AG10803 (cell line): Measurements from ENCODE around the gene MED27.
A peak's percentile ranks its signal among the peaks of the same experiment; 100 is the strongest.

Experiments used
- DNase-seq: peaks from one replicate; pipeline ENCODE4 v3.0.0; 2010; ENCODE audit warnings: low read depth
- H3K4me3 ChIP-seq: 2 replicates; pipeline ENCODE4 v1.5.1; 2011; ENCODE audit warnings: mild to moderate bottlenecking, low read length, control low read depth
- TF ChIP-seq, protein P1 (sequence below): conservative IDR thresholded peaks from 2 replicates; pipeline ENCODE4 v1.5.1; 2011; ENCODE audit warnings: mild to moderate bottlenecking, low read length, control low read depth, inconsistent platforms

The MED27 gene

GRCh38 chr9:131884222-131884621, 195.4 kb downstream of the MED27 start:
- DNase-seq, result no peak
- H3K4me3 ChIP-seq, result no peak overlapping the region
- TF ChIP-seq, protein P1, sequence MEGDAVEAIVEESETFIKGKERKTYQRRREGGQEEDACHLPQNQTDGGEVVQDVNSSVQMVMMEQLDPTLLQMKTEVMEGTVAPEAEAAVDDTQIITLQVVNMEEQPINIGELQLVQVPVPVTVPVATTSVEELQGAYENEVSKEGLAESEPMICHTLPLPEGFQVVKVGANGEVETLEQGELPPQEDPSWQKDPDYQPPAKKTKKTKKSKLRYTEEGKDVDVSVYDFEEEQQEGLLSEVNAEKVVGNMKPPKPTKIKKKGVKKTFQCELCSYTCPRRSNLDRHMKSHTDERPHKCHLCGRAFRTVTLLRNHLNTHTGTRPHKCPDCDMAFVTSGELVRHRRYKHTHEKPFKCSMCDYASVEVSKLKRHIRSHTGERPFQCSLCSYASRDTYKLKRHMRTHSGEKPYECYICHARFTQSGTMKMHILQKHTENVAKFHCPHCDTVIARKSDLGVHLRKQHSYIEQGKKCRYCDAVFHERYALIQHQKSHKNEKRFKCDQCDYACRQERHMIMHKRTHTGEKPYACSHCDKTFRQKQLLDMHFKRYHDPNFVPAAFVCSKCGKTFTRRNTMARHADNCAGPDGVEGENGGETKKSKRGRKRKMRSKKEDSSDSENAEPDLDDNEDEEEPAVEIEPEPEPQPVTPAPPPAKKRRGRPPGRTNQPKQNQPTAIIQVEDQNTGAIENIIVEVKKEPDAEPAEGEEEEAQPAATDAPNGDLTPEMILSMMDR, result no peak

DNA sequence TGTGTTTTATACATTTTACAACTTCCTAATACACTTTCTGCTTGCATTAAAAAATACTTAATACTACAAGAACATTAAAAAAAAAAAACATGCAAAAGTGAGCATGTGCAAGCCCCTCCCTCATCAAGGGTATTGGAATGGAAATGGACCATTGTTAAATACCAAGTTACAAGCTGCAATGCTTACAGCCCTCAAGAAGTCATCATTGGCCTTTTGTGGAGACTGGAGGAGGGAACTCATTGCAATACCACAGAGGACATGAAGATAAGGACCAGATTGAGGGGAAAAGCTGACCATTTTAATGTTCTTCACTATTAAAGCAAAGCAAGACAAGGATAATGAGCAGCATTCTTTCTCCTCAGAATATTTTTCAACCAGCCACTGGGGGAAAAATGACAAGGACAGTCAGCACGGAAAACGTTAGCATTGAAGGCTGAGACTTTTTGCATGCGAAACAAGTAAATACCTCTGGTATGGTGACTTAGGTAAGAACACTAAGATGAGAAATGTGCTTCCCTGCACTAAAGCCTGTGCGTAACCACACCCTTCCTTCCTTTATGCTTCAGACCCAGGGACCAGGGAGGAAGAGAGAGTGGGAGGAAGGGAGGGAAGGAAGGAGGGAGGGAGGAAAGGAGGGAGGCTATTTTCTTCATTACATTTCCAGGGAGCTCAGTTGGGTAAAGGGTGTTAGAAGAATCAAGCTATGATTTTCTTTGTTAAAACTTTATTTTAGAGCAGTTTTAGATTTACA, 198.7 kb downstream of the MED27 start:
- TF ChIP-seq, protein P1, result no peak
- DNase-seq, result no peak
- no peak overlapping the region for H3K4me3 ChIP-seq

GRCh38 chr9:131879911-131880290, 199.8 kb downstream of the MED27 start:
- TF ChIP-seq, protein P1, result no peak
- no peak overlapping the region for H3K4me3 ChIP-seq
- DNase-seq, result no peak

- TF ChIP-seq, protein P1, result no peak
- no peak overlapping the region for H3K4me3 ChIP-seq
- no peak for DNase-seq
These were observed 200.3 kb downstream of the MED27 start for GRCh38 chr9:131879181-131879910.

GRCh38 chr9:131876486-131876885, 203.2 kb downstream of the MED27 start:
- TF ChIP-seq, protein P1, result no peak
- no peak for DNase-seq

GRCh38 chr9:131875828-131876485, 203.7 kb downstream of the MED27 start:
- DNase-seq, result peak; percentile 30
- TF ChIP-seq, protein P1, result no peak
- no peak overlapping the region for H3K4me3 ChIP-seq

More at GRCh38 chr9:131876486-131876885, 203.2 kb downstream of the MED27 start:
- no peak overlapping the region for H3K4me3 ChIP-seq
